PC-9 (cell line): ENCODE data around the gene HDAC10. TPM values are rescaled to one million over a fixed set of nuclear protein-coding genes. Genes with fewer than 3 reads are reported as not detected.

Experiments
- BruUV-seq: library from RNA; stranded (reverse); fragments of 400-500 nt; replicated peaks from 2 replicates; lab custom pipeline; 2021; lab: Mats Ljungman, UMichigan
- CTCF ChIA-PET: fragments of 300-600 bp; sonication (Branson Sonifier 250); formaldehyde crosslinking; loops from one replicate; lab custom pipeline; 2022; ENCODE audit warnings: antibody characterized with exemption; lab: Charles Lee
- POLR2A ChIA-PET: fragments of 300-600 bp; sonication (Branson Sonifier 250); formaldehyde crosslinking; loops from one replicate; lab custom pipeline; 2022; ENCODE audit warnings: antibody characterized with exemption; ENCODE audit not compliant: unreplicated experiment; lab: Charles Lee
- DNase-seq, 2 experiments: peaks; one replicate each; pipeline versions ENCODE4 v3.0.0 to v3.0.0-alpha.2; 2015 to 2022; ENCODE audit warnings: mixed read lengths in 1 of 2
- H2AFZ ChIP-seq: fragments of 200-600 bp; sonication (generic); 2 replicates; pipeline ENCODE4 v1.8.1; 2017; ENCODE audit warnings: antibody characterized with exemption
- H3F3A ChIP-seq: fragments of 200-600 bp; sonication (generic); 2 replicates; pipeline ENCODE4 v1.8.1; 2017; ENCODE audit warnings: antibody characterized with exemption, mild to moderate bottlenecking, low read depth; ENCODE audit not compliant: insufficient read depth
- H3K27ac ChIP-seq: fragments of 200-600 bp; sonication (generic); 2 replicates; pipeline ENCODE4 v1.6.1; 2016; ENCODE audit warnings: mixed run types
- H3K27me3 ChIP-seq: fragments of 200-600 bp; sonication (generic); 2 replicates; pipeline ENCODE4 v1.6.1; 2016; ENCODE audit warnings: low read depth, mixed run types; ENCODE audit not compliant: insufficient read depth
- H3K36me3 ChIP-seq: fragments of 200-600 bp; sonication (generic); 2 replicates; pipeline ENCODE4 v1.6.1; 2016; ENCODE audit warnings: low read depth, mixed run types
- H3K4me1 ChIP-seq: fragments of 200-600 bp; sonication (generic); replicated peaks from 2 replicates; pipeline ENCODE4 v1.6.1; 2016; ENCODE audit warnings: mixed run types; ENCODE audit not compliant: insufficient read depth
- H3K4me2 ChIP-seq: fragments of 200-600 bp; sonication (generic); 2 replicates; pipeline ENCODE4 v1.6.1; 2017; ENCODE audit warnings: mixed run types
- H3K4me3 ChIP-seq: fragments of 200-600 bp; sonication (generic); 2 replicates; pipeline ENCODE4 v1.6.1; 2016; ENCODE audit warnings: mixed run types
- H3K79me2 ChIP-seq: fragments of 200-600 bp; sonication (generic); 2 replicates; pipeline ENCODE4 v1.6.1; 2017; ENCODE audit warnings: low read depth, mixed run types
- H3K9me2 ChIP-seq: fragments of 200-600 bp; sonication (generic); 2 replicates; pipeline ENCODE4 v1.8.1; 2017; ENCODE audit warnings: mild to moderate bottlenecking; ENCODE audit not compliant: insufficient read depth
- H3K9me3 ChIP-seq: fragments of 200-600 bp; sonication (generic); 2 replicates; pipeline ENCODE4 v1.8.1; 2016; ENCODE audit warnings: low read depth; ENCODE audit not compliant: insufficient read depth
- H4K20me1 ChIP-seq: fragments of 200-600 bp; sonication (generic); 2 replicates; pipeline ENCODE4 v1.8.1; 2017; ENCODE audit not compliant: insufficient read depth
- CTCF ChIP-seq: fragments of 200-600 bp; sonication (generic); conservative IDR thresholded peaks from 2 replicates; pipeline ENCODE4 v1.6.1; 2017; ENCODE audit warnings: mixed run types, antibody characterized with exemption, mild to moderate bottlenecking, moderate library complexity
- EZH2 ChIP-seq: fragments of 200-600 bp; sonication (generic); IDR thresholded peaks from 2 replicates; pipeline ENCODE4 v1.8.0; 2017; ENCODE audit warnings: antibody characterized with exemption, low read depth
- intact Hi-C: fragments of 100-400 bp; cut with micrococcal nuclease; formaldehyde crosslinking; loops from one replicate; pipeline ENCODE4 v1.10.0; 2022; ENCODE audit not compliant: unreplicated experiment
- total RNA-seq: library from RNA; stranded (reverse); gene quantifications from 2 replicates; pipeline ENCODE4 v1.2.3, GENCODE V29; 2021

Gene HDAC10
- total RNA-seq, 1 experiment from 2014 or later: 80.5 TPM

- peaks cover 44% of the 10 kb centered on the region; the same call in 1 of the 2 replicates for H3F3A ChIP-seq
- no peak overlapping the region for H2AFZ ChIP-seq
- H4K20me1 ChIP-seq: peaks cover 19% of the 10 kb centered on the region
- H3K4me2 ChIP-seq: no peak overlapping the region
- intact Hi-C loops: no loop called here
- H3K36me3 ChIP-seq: 0 out of 2 replicates have a peak, but pooled peaks cover 3% of the 10 kb centered on the region
- H3K79me2 ChIP-seq: peaks cover 23% of the 10 kb centered on the region
- ChIA-PET POLR2A (no interaction called here), CTCF (no interaction called here)
- TF ChIP-seq CTCF (no peak), EZH2 (no peak)
- no TSS peak for BruUV-seq
- no peaks in the 10 kb centered on the region for H3K27me3 ChIP-seq
- peaks cover 11% of the 10 kb centered on the region; the same call in 1 of the 2 replicates for H3K4me1 ChIP-seq
- no peak overlapping the region for H3K4me3 ChIP-seq
- no peaks in the 10 kb centered on the region for H3K9me2 ChIP-seq
- H3K9me3 ChIP-seq: no peaks in the 10 kb centered on the region
- no peak overlapping the region for H3K27ac ChIP-seq
- DNase-seq: no peak
Observed at GRCh38 chr22:50255607-50256006, 4.5 kb upstream of the HDAC10 start.

DNA sequence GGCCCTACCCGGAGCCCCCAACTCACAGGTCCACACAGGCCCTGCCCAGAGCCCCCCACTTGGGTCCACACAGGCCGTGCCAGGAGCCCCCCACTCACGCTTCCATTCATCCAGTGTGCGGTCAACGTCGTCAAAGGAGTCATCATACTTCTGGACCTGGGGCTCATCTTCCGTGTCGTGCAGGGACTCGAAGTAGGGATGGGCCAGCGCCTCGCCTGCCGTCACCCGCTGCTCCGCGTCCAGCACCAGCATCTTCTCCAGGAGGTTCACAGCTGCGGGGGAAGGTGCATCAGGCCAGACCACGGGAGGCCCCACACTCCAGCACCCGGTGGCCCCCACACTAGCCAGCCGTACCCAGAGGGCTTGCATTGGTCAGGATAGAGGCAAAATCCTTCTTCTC, 4.0 kb upstream of the HDAC10 start:
- CTCF ChIA-PET: no interaction called here

GRCh38 chr22:50253941-50254340, 2.9 kb upstream of the HDAC10 start:
- Histone ChIP-seq H3K79me2 (peaks cover 22% of the 10 kb centered on the region), H3K4me3 (no peak overlapping the region), H3K9me2 (no peaks in the 10 kb centered on the region), H3K36me3 (0 out of 2 replicates have a peak, but pooled peaks cover 3% of the 10 kb centered on the region), H2AFZ (no peak overlapping the region), H4K20me1 (peaks cover 19% of the 10 kb centered on the region), H3K4me1 (peaks cover 12% of the 10 kb centered on the region), H3K9me3 (no peaks in the 10 kb centered on the region), H3F3A (peaks cover 48% of the 10 kb centered on the region; the same call in 1 of the 2 replicates), H3K27me3 (no peaks in the 10 kb centered on the region), H3K27ac (no peak overlapping the region), H3K4me2 (no peak overlapping the region)
- DNase-seq: no peak
- ChIA-PET CTCF (no interaction called here), POLR2A (no interaction called here)
- TF ChIP-seq EZH2 (no peak), CTCF (no peak)
- intact Hi-C loops: loop anchor here (2.0 to 5.0 kb wide), 2 partner anchors 73 to 368 kb away; partner anchors contain the start of gene DENND6B
- no TSS peak for BruUV-seq

More for the DNA sequence above, 4.0 kb upstream of the HDAC10 start:
- Histone ChIP-seq H3K9me2 (no peaks in the 10 kb centered on the region), H3K4me3 (no peak overlapping the region), H4K20me1 (peaks cover 19% of the 10 kb centered on the region), H3K36me3 (0 out of 2 replicates have a peak, but pooled peaks cover 3% of the 10 kb centered on the region), H3K4me1 (peaks cover 10% of the 10 kb centered on the region), H3K4me2 (no peak overlapping the region), H2AFZ (no peak overlapping the region), H3K9me3 (no peaks in the 10 kb centered on the region), H3K27me3 (no peaks in the 10 kb centered on the region), H3K27ac (no peak overlapping the region), H3K79me2 (peaks cover 21% of the 10 kb centered on the region), H3F3A (peaks cover 44% of the 10 kb centered on the region; the same call in 1 of the 2 replicates)
- intact Hi-C loops: no loop called here
- POLR2A ChIA-PET: no interaction called here
- no peak for TF ChIP-seq CTCF
- no peak for TF ChIP-seq EZH2
- no TSS peak for BruUV-seq
- no peak for DNase-seq
